Measurements from ENCODE around the gene ARHGEF33.

DNA sequence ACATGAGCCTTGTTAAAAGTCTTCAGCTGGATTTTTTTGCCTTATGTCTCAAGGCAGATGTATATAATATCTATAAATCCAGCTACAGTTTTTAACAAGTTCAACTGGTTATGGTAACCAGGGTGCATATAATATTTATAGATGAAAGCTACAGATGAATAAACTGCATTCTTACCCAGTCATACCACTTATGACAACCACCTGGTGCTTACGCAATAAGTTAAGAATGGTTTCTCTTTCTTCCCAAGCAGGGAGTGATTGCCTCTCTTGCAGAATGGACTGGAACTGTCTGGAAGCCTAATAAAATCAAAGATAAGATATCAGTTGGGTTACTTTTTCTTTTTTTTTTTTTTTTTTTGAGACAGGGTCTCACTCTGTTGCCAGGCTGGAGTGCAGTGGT lies 33.5 kb upstream of the ARHGEF33 start:
- TF ChIP-seq, protein P1, sequence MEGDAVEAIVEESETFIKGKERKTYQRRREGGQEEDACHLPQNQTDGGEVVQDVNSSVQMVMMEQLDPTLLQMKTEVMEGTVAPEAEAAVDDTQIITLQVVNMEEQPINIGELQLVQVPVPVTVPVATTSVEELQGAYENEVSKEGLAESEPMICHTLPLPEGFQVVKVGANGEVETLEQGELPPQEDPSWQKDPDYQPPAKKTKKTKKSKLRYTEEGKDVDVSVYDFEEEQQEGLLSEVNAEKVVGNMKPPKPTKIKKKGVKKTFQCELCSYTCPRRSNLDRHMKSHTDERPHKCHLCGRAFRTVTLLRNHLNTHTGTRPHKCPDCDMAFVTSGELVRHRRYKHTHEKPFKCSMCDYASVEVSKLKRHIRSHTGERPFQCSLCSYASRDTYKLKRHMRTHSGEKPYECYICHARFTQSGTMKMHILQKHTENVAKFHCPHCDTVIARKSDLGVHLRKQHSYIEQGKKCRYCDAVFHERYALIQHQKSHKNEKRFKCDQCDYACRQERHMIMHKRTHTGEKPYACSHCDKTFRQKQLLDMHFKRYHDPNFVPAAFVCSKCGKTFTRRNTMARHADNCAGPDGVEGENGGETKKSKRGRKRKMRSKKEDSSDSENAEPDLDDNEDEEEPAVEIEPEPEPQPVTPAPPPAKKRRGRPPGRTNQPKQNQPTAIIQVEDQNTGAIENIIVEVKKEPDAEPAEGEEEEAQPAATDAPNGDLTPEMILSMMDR (IDR thresholded peaks at IDR 0.05): no peak
- TF ChIP-seq EZH2phosphoT487 (IDR thresholded peaks at IDR 0.05) (no peak), EZH2 (IDR thresholded peaks at IDR 0.05) (no peak)

All from neural progenitor cell (in vitro differentiated cells).